Bronchial epithelial cell (primary cell): ENCODE measurements around the gene DAGLB. TPM values are rescaled to one million over a fixed set of nuclear protein-coding genes. Genes with fewer than 3 reads are reported as not detected.

Experiments used
- DNase-seq: peaks from one replicate; pipeline ENCODE4 v3.0.0-alpha.2; 2010; ENCODE audit warnings: low read depth
- FAIRE-seq: peaks from 2 replicates; lab custom pipeline; 2011; peaks lifted over from hg19 to GRCh38; lab: Jason Lieb, UNC
- H3K27me3 ChIP-seq: 2 replicates; pipeline ENCODE4 v1.5.1; 2011; ENCODE audit warnings: low read length; ENCODE audit not compliant: control insufficient read depth, insufficient read depth
- H3K36me3 ChIP-seq: 2 replicates; pipeline ENCODE4 v1.5.1; 2011; ENCODE audit warnings: low read length; ENCODE audit not compliant: control insufficient read depth, insufficient read depth
- H3K4me3 ChIP-seq: 2 replicates; pipeline ENCODE4 v1.5.1; 2011; ENCODE audit warnings: mild to moderate bottlenecking, low read depth, low read length, control low read depth
- total RNA-seq: library from RNA; depleted of rRNA; stranded (reverse); fragments of >200 nt; gene quantifications from 2 replicates; pipeline ENCODE4 v1.2.1, GENCODE V29; 2014
- TF ChIP-seq, protein P1 (sequence below): IDR thresholded peaks from 2 replicates; pipeline ENCODE4 v1.5.1; 2011; ENCODE audit warnings: mild to moderate bottlenecking, moderate library complexity, low read length, control low read depth, inconsistent platforms; ENCODE audit not compliant: insufficient read depth, severe bottlenecking

The DAGLB gene, protein sequence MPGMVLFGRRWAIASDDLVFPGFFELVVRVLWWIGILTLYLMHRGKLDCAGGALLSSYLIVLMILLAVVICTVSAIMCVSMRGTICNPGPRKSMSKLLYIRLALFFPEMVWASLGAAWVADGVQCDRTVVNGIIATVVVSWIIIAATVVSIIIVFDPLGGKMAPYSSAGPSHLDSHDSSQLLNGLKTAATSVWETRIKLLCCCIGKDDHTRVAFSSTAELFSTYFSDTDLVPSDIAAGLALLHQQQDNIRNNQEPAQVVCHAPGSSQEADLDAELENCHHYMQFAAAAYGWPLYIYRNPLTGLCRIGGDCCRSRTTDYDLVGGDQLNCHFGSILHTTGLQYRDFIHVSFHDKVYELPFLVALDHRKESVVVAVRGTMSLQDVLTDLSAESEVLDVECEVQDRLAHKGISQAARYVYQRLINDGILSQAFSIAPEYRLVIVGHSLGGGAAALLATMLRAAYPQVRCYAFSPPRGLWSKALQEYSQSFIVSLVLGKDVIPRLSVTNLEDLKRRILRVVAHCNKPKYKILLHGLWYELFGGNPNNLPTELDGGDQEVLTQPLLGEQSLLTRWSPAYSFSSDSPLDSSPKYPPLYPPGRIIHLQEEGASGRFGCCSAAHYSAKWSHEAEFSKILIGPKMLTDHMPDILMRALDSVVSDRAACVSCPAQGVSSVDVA
- total RNA-seq: 22.5 and 27.1 TPM in 2 replicates

DNA sequence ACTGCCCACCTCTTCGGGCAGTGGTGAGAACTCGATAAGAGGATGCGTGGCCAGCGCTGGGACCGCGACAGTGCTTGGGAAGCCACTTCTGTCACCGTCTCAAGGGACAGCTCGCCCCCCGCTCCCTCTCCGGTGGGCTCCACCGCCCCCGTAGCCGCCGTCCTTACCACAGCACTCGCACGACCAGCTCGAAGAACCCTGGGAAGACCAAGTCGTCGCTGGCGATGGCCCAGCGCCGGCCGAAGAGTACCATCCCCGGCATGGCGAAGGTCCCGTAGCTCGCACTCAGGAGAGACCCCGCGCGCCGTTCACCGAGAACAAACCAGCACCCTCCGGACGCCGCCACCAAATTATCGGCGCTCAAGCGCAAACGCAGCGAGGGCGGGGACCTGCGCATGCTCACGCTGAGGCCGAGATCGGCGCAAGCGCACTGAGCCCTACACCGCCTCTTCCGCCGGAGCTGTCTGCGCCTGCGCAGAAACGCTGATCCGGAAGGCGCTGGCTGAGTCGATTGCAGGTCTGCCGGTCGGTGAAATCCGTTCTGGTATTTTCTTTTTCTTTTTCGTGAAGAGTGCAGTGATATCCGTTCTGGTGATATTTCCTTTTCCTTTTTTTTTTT is at the start of gene DAGLB:
DAGLB (minus strand) TSS at position 374 of the 619 bp plus-strand sequence; CDS start at position 262, 112 bp downstream.
- FAIRE-seq: no peak
- Histone ChIP-seq H3K36me3 (peaks cover 12% of the 10 kb centered on the region), H3K27me3 (no peaks in the 10 kb centered on the region), H3K4me3 (peak within 1 kb of the TSS; percentile 88)
- DNase-seq: peak; percentile 87
- TF ChIP-seq, protein P1, sequence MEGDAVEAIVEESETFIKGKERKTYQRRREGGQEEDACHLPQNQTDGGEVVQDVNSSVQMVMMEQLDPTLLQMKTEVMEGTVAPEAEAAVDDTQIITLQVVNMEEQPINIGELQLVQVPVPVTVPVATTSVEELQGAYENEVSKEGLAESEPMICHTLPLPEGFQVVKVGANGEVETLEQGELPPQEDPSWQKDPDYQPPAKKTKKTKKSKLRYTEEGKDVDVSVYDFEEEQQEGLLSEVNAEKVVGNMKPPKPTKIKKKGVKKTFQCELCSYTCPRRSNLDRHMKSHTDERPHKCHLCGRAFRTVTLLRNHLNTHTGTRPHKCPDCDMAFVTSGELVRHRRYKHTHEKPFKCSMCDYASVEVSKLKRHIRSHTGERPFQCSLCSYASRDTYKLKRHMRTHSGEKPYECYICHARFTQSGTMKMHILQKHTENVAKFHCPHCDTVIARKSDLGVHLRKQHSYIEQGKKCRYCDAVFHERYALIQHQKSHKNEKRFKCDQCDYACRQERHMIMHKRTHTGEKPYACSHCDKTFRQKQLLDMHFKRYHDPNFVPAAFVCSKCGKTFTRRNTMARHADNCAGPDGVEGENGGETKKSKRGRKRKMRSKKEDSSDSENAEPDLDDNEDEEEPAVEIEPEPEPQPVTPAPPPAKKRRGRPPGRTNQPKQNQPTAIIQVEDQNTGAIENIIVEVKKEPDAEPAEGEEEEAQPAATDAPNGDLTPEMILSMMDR: no peak

DNA sequence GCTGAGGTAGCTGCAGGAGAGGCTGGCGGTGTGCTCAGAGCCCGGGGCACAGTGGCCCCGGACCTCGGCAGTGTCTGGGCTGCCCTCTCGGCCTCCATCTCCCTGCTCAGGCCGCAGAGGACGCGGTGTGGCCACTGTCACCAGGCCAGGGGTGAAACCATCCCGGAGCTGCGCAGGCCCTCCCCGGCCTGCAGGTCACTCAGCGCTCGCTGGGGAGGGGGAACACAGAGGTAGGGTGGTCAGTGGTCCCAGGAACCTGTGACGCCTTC is 49.8 kb upstream of the DAGLB start:
- FAIRE-seq (no peak), DNase-seq (no peak)
- no peak overlapping the region for H3K4me3 ChIP-seq
- H3K27me3 ChIP-seq: no peaks in the 10 kb centered on the region
- TF ChIP-seq, protein P1: no peak
- no peaks in the 10 kb centered on the region for H3K36me3 ChIP-seq

DNA sequence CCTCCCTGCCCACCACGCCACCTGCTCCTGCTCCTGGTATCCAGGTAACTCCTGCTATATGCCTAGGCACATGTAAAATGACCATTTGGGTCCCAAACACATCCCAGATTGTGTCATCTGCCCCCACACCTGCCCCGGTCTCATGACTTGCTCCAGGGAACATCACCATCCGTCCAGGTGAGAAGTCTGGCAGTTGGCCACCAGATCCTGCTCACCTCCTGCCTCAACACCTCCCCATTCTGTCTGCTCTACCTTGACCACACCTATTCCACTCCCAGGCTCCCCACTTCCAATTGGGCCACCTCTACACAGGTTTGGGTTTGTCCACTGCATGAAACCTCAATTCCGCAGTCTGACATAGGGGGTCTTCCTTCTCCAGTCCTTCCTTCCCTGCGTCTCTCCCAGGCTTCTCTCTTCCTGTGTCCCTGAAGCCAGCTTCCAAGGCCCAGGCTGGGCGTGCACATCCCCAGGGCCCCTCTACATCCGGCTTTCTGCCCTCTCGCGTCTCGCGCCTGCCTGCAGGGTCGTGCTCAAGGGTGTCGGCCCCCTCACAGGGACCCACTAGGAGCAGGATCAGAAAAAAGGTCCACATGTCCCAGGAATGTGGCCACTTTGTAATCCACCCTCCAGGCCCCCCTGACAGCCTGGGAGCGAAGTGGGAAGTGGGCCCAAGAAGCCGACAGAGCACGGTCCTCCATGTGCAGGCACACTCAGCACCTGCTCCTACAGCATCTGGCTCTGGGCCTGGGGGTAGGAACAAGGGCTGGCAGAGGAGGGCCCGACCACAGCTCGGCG is 49.3 kb upstream of the DAGLB start:
- TF ChIP-seq, protein P1: no peak
- DNase-seq (peak; percentile 41), FAIRE-seq (no peak)
- no peak overlapping the region for H3K4me3 ChIP-seq
- H3K27me3 ChIP-seq: peaks cover 1% of the 10 kb centered on the region
- no peaks in the 10 kb centered on the region for H3K36me3 ChIP-seq

DNA sequence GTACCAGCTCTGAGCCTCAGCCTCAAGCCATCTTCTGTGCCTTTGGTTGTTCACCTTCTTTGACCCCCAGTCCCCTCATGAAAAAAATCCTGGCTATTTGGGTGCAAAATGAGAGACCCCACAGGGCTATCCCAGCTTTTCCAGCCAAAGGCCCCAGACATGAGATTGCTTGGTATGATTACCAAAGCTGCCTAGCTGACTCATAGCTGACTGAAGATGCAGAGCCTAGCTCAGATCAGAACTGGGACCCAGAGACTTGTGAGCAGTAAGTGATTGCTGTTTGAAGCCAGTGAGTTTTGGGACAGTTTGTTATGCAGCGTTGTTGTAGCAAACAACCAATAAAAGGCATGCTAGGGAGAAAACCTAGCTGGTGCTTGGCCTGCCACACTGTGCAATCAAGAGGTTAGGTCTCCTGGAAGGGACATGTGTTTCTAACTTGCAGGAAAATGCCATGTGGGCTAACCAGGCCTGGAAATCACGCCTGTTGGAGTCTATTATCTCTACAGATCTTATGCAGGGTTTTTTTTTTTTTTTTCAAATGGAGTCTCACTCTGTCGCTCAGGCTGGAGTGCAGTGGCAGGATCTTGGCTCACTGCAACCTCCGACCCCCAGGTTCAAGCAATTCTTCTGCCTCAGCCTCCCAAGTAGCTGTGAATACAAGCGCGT is 48.0 kb upstream of the DAGLB start:
- Histone ChIP-seq H3K4me3 (no peak overlapping the region), H3K36me3 (no peaks in the 10 kb centered on the region), H3K27me3 (peaks cover 2% of the 10 kb centered on the region)
- FAIRE-seq (no peak), DNase-seq (peak; percentile 37)
- TF ChIP-seq, protein P1: no peak

DNA sequence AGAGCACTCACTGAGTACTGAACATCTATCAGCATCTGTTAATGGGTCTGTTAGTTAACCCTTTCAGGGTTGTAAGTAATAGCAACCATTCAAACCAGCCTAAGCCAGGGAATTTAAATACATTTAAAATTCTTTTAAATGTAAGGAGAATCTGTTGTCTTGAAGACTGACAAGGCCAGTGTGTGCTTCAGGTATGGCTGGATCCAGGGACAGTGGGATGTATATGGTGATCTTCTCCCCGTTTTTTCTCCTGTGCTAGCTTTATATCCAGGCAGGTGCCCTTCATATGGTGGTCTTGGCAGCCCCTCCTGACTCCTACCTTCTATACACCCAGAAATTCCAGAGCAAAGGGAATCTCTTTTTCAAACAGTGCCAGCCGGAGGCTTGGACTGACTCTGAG is 46.6 kb upstream of the DAGLB start:
- TF ChIP-seq, protein P1: no peak
- FAIRE-seq: no peak
- Histone ChIP-seq H3K4me3 (no peak overlapping the region), H3K27me3 (peaks cover 2% of the 10 kb centered on the region), H3K36me3 (no peaks in the 10 kb centered on the region)
- no peak for DNase-seq
